HAP-1 (cell line): ENCODE measurements around the gene YWHAB.
A peak's percentile ranks its signal among the peaks of the same experiment; 100 is the strongest.

Experiments used
- DNase-seq, 2 experiments: peaks; one replicate each; pipeline ENCODE4 v3.0.0-alpha.2; 2016 to 2020; ENCODE audit warnings: low spot score in 2 of 2
- H3K27me3 ChIP-seq: fragments of 250-450 bp; sonication (Bioruptor Pico); 2 replicates; pipeline ENCODE4 v1.5.1; 2020; ENCODE audit warnings: low read depth, mild to moderate bottlenecking, moderate library complexity
- H3K36me3 ChIP-seq: fragments of 250-450 bp; sonication (Bioruptor Pico); replicated peaks from 2 replicates; pipeline ENCODE4 v1.5.1; 2020; ENCODE audit warnings: mild to moderate bottlenecking
- H3K4me1 ChIP-seq: fragments of 250-450 bp; sonication (Bioruptor Pico); 2 replicates; pipeline ENCODE4 v1.5.1; 2020; ENCODE audit warnings: mild to moderate bottlenecking
- H3K4me3 ChIP-seq: fragments of 250-450 bp; sonication (Bioruptor Pico); 2 replicates; pipeline ENCODE4 v1.5.1; 2020; ENCODE audit warnings: mild to moderate bottlenecking, moderate library complexity
- H3K9me3 ChIP-seq: fragments of 250-450 bp; sonication (Bioruptor Pico); 2 replicates; pipeline ENCODE4 v1.5.1; 2020; ENCODE audit warnings: mild to moderate bottlenecking, moderate library complexity
- in situ Hi-C: fragments of 300-500 bp; cut with MboI; formaldehyde crosslinking; loops from 3 replicates; pipeline ENCODE4 v1.14.3; 2020; ENCODE audit warnings: low sequenced_read_pairs, inconsistent platforms, mixed read lengths

Gene YWHAB

GRCh38 chr20:44885392-44886265, at the start of gene YWHAB:
Gene YWHAB, plus strand, starts transcription at chr20:44885705. Its CDS starts 15,829 bp downstream, at chr20:44901534.
- in situ Hi-C loops = no loop called here
- peak; percentile 98 to 100 for DNase-seq
- Histone ChIP-seq H3K4me3 (peak within 1 kb of the TSS; percentile 91), H3K36me3 (peaks cover 20% of the 10 kb centered on the region), H3K9me3 (no peaks in the 10 kb centered on the region), H3K27me3 (no peaks in the 10 kb centered on the region), H3K4me1 (peaks cover 35% of the 10 kb centered on the region)

GRCh38 chr20:44836601-44837120, 48.8 kb upstream of the YWHAB start:
- no peak overlapping the region for H3K4me3 ChIP-seq
- H3K36me3 ChIP-seq = no peaks in the 10 kb centered on the region
- H3K4me1 ChIP-seq = no peaks in the 10 kb centered on the region
- H3K9me3 ChIP-seq = 0 out of 2 replicates have a peak, but pooled peaks cover 3% of the 10 kb centered on the region
- no peak for DNase-seq
- peaks cover 1% of the 10 kb centered on the region; the same call in 1 of the 2 replicates for H3K27me3 ChIP-seq
- in situ Hi-C loops = no loop called here

GRCh38 chr20:44837946-44838345, 47.6 kb upstream of the YWHAB start:
- no peak overlapping the region for H3K4me3 ChIP-seq
- no peaks in the 10 kb centered on the region for H3K4me1 ChIP-seq
- no peaks in the 10 kb centered on the region for H3K36me3 ChIP-seq
- 0 out of 2 replicates have a peak, but pooled peaks cover 3% of the 10 kb centered on the region for H3K9me3 ChIP-seq
- no peak for DNase-seq
- in situ Hi-C loops = no loop called here
- H3K27me3 ChIP-seq = peaks cover 6% of the 10 kb centered on the region

- Histone ChIP-seq H3K9me3 (0 out of 2 replicates have a peak, but pooled peaks cover 3% of the 10 kb centered on the region), H3K4me3 (no peak overlapping the region), H3K36me3 (no peaks in the 10 kb centered on the region), H3K27me3 (peaks cover 6% of the 10 kb centered on the region), H3K4me1 (no peaks in the 10 kb centered on the region)
- no peak for DNase-seq
- in situ Hi-C loops = no loop called here
Observed at GRCh38 chr20:44838521-44838920, 47.0 kb upstream of the YWHAB start.

GRCh38 chr20:44839481-44839880, 46.0 kb upstream of the YWHAB start:
- peaks cover 6% of the 10 kb centered on the region for H3K27me3 ChIP-seq
- no peak for DNase-seq
- in situ Hi-C loops = no loop called here

GRCh38 chr20:44840826-44841225, 44.7 kb upstream of the YWHAB start:
- DNase-seq = no peak
- Histone ChIP-seq H3K36me3 (no peaks in the 10 kb centered on the region), H3K4me3 (no peak overlapping the region), H3K27me3 (peaks cover 6% of the 10 kb centered on the region), H3K4me1 (no peaks in the 10 kb centered on the region), H3K9me3 (0 out of 2 replicates have a peak, but pooled peaks cover 3% of the 10 kb centered on the region)
- in situ Hi-C loops = no loop called here

More at GRCh38 chr20:44839481-44839880, 46.0 kb upstream of the YWHAB start:
- Histone ChIP-seq H3K9me3 (0 out of 2 replicates have a peak, but pooled peaks cover 3% of the 10 kb centered on the region), H3K36me3 (no peaks in the 10 kb centered on the region), H3K4me3 (no peak overlapping the region), H3K4me1 (no peaks in the 10 kb centered on the region)

GRCh38 chr20:44841955-44842354, 43.5 kb upstream of the YWHAB start:
- peaks cover 6% of the 10 kb centered on the region for H3K27me3 ChIP-seq

GRCh38 chr20:44843876-44844275, 41.6 kb upstream of the YWHAB start:
- DNase-seq = no peak
- in situ Hi-C loops = no loop called here
- H3K27me3 ChIP-seq = peaks cover 6% of the 10 kb centered on the region

More at GRCh38 chr20:44841955-44842354, 43.5 kb upstream of the YWHAB start:
- H3K36me3 ChIP-seq = no peaks in the 10 kb centered on the region
- H3K9me3 ChIP-seq = 0 out of 2 replicates have a peak, but pooled peaks cover 3% of the 10 kb centered on the region
- no peak overlapping the region for H3K4me3 ChIP-seq
- no peaks in the 10 kb centered on the region for H3K4me1 ChIP-seq
- in situ Hi-C loops = no loop called here
- DNase-seq = no peak

GRCh38 chr20:44848254-44849015, 37.1 kb upstream of the YWHAB start:
- no peak for DNase-seq
- Histone ChIP-seq H3K9me3 (no peaks in the 10 kb centered on the region), H3K36me3 (no peaks in the 10 kb centered on the region), H3K27me3 (no peaks in the 10 kb centered on the region), H3K4me3 (no peak overlapping the region), H3K4me1 (no peaks in the 10 kb centered on the region)
- in situ Hi-C loops = no loop called here

More at GRCh38 chr20:44843876-44844275, 41.6 kb upstream of the YWHAB start:
- 0 out of 2 replicates have a peak, but pooled peaks cover 3% of the 10 kb centered on the region for H3K9me3 ChIP-seq
- H3K4me3 ChIP-seq = no peak overlapping the region
- H3K4me1 ChIP-seq = no peaks in the 10 kb centered on the region
- H3K36me3 ChIP-seq = no peaks in the 10 kb centered on the region

GRCh38 chr20:44849703-44850102, 35.8 kb upstream of the YWHAB start:
- H3K27me3 ChIP-seq = no peaks in the 10 kb centered on the region
- in situ Hi-C loops = no loop called here
- no peaks in the 10 kb centered on the region for H3K9me3 ChIP-seq
- DNase-seq = no peak
- no peaks in the 10 kb centered on the region for H3K4me1 ChIP-seq
- H3K4me3 ChIP-seq = no peak overlapping the region
- H3K36me3 ChIP-seq = no peaks in the 10 kb centered on the region

- no peak for DNase-seq
- no peaks in the 10 kb centered on the region for H3K4me1 ChIP-seq
- H3K27me3 ChIP-seq = no peaks in the 10 kb centered on the region
- H3K4me3 ChIP-seq = no peak overlapping the region
- no peaks in the 10 kb centered on the region for H3K36me3 ChIP-seq
- no peaks in the 10 kb centered on the region for H3K9me3 ChIP-seq
- in situ Hi-C loops = no loop called here
Observed at GRCh38 chr20:44850272-44850671, 35.2 kb upstream of the YWHAB start.

- Histone ChIP-seq H3K36me3 (no peaks in the 10 kb centered on the region), H3K9me3 (no peaks in the 10 kb centered on the region), H3K27me3 (no peaks in the 10 kb centered on the region), H3K4me1 (no peaks in the 10 kb centered on the region), H3K4me3 (no peak overlapping the region)
- in situ Hi-C loops = no loop called here
- DNase-seq = no peak
Observed at GRCh38 chr20:44850837-44851236, 34.7 kb upstream of the YWHAB start.

GRCh38 chr20:44851545-44851944, 34.0 kb upstream of the YWHAB start:
- in situ Hi-C loops = no loop called here
- Histone ChIP-seq H3K4me1 (no peaks in the 10 kb centered on the region), H3K27me3 (no peaks in the 10 kb centered on the region), H3K4me3 (no peak overlapping the region), H3K36me3 (no peaks in the 10 kb centered on the region), H3K9me3 (no peaks in the 10 kb centered on the region)
- no peak for DNase-seq
